Dendritic cell treated with granulocyte-macrophage colony-stimulating factor and Interleukin-4, amounts not matched to agents 40 ng/mL and 50 ng/mL, for 4 days (primary cell): ENCODE measurements around the gene ARHGAP32.

Experiments
- H3K27ac Mint-ChIP-seq: one replicate; pipeline ENCODE4 v1.8.0; 2022; ENCODE audit warnings: mild to moderate bottlenecking, mixed read lengths
- H3K27me3 Mint-ChIP-seq: one replicate; pipeline ENCODE4 v1.8.0; 2022; ENCODE audit warnings: mild to moderate bottlenecking, mixed read lengths
- H3K36me3 Mint-ChIP-seq: one replicate; pipeline ENCODE4 v1.8.0; 2022; ENCODE audit warnings: low read depth, mixed read lengths
- H3K4me1 Mint-ChIP-seq: one replicate; pipeline ENCODE4 v1.8.0; 2022; ENCODE audit warnings: low read depth, mixed read lengths
- H3K4me3 Mint-ChIP-seq: one replicate; pipeline ENCODE4 v1.8.0; 2022; ENCODE audit warnings: mild to moderate bottlenecking, moderate library complexity, mixed read lengths
- H3K9me3 Mint-ChIP-seq: one replicate; pipeline ENCODE4 v1.8.0; 2022; ENCODE audit warnings: mixed read lengths
- intact Hi-C: fragments of 100-400 bp; cut with micrococcal nuclease; formaldehyde crosslinking; loops from one replicate; pipeline ENCODE4 v1.15.0; 2022

Gene ARHGAP32

GRCh38 chr11:129061492-129062230, 130.5 kb downstream of the ARHGAP32 start:
- no peak overlapping the region for H3K4me3 Mint-ChIP-seq
- no peak overlapping the region for H3K27ac Mint-ChIP-seq
- intact Hi-C loops: no loop called here
- H3K9me3 Mint-ChIP-seq: no peaks in the 10 kb centered on the region
- no peaks in the 10 kb centered on the region for H3K27me3 Mint-ChIP-seq
- no peaks in the 10 kb centered on the region for H3K4me1 Mint-ChIP-seq
- H3K36me3 Mint-ChIP-seq: peaks cover 11% of the 10 kb centered on the region

- Mint-ChIP-seq H3K27ac (no peak overlapping the region), H3K4me3 (no peak overlapping the region), H3K36me3 (no peaks in the 10 kb centered on the region), H3K4me1 (no peaks in the 10 kb centered on the region), H3K27me3 (no peaks in the 10 kb centered on the region), H3K9me3 (no peaks in the 10 kb centered on the region)
- intact Hi-C loops: no loop called here
These were observed 135.2 kb downstream of the ARHGAP32 start for GRCh38 chr11:129056916-129057315.

- Mint-ChIP-seq H3K27me3 (no peaks in the 10 kb centered on the region), H3K9me3 (no peaks in the 10 kb centered on the region), H3K36me3 (no peaks in the 10 kb centered on the region), H3K4me1 (no peaks in the 10 kb centered on the region), H3K27ac (no peak overlapping the region), H3K4me3 (no peak overlapping the region)
- intact Hi-C loops: no loop called here
These were observed 136.9 kb downstream of the ARHGAP32 start for GRCh38 chr11:129055196-129055595.

- no peaks in the 10 kb centered on the region for H3K4me1 Mint-ChIP-seq
- no peak overlapping the region for H3K27ac Mint-ChIP-seq
- H3K27me3 Mint-ChIP-seq: no peaks in the 10 kb centered on the region
- no peak overlapping the region for H3K4me3 Mint-ChIP-seq
- H3K36me3 Mint-ChIP-seq: no peaks in the 10 kb centered on the region
- H3K9me3 Mint-ChIP-seq: no peaks in the 10 kb centered on the region
- intact Hi-C loops: no loop called here
These were observed 143.2 kb downstream of the ARHGAP32 start for GRCh38 chr11:129048911-129049310.

- no peaks in the 10 kb centered on the region for H3K4me1 Mint-ChIP-seq
- H3K27ac Mint-ChIP-seq: no peak overlapping the region
- H3K27me3 Mint-ChIP-seq: no peaks in the 10 kb centered on the region
- no peak overlapping the region for H3K4me3 Mint-ChIP-seq
- no peaks in the 10 kb centered on the region for H3K36me3 Mint-ChIP-seq
- no peaks in the 10 kb centered on the region for H3K9me3 Mint-ChIP-seq
- intact Hi-C loops: no loop called here
These were observed 147.0 kb downstream of the ARHGAP32 start for GRCh38 chr11:129045150-129045549.

- no peak overlapping the region for H3K27ac Mint-ChIP-seq
These were observed 149.6 kb downstream of the ARHGAP32 start for GRCh38 chr11:129042503-129042902.

GRCh38 chr11:129041611-129042018, 150.5 kb downstream of the ARHGAP32 start:
- Mint-ChIP-seq H3K27ac (no peak overlapping the region), H3K4me1 (no peaks in the 10 kb centered on the region), H3K27me3 (no peaks in the 10 kb centered on the region), H3K9me3 (no peaks in the 10 kb centered on the region), H3K4me3 (no peak overlapping the region), H3K36me3 (no peaks in the 10 kb centered on the region)
- intact Hi-C loops: no loop called here

More at GRCh38 chr11:129042503-129042902, 149.6 kb downstream of the ARHGAP32 start:
- H3K4me3 Mint-ChIP-seq: no peak overlapping the region
- no peaks in the 10 kb centered on the region for H3K36me3 Mint-ChIP-seq
- no peaks in the 10 kb centered on the region for H3K9me3 Mint-ChIP-seq
- H3K4me1 Mint-ChIP-seq: no peaks in the 10 kb centered on the region
- intact Hi-C loops: no loop called here
- H3K27me3 Mint-ChIP-seq: no peaks in the 10 kb centered on the region

- intact Hi-C loops: no loop called here
- no peaks in the 10 kb centered on the region for H3K4me1 Mint-ChIP-seq
- H3K36me3 Mint-ChIP-seq: no peaks in the 10 kb centered on the region
- no peaks in the 10 kb centered on the region for H3K27me3 Mint-ChIP-seq
- no peaks in the 10 kb centered on the region for H3K9me3 Mint-ChIP-seq
- H3K4me3 Mint-ChIP-seq: no peak overlapping the region
- H3K27ac Mint-ChIP-seq: no peak overlapping the region
These were observed 151.2 kb downstream of the ARHGAP32 start for GRCh38 chr11:129040934-129041333.

GRCh38 chr11:129035244-129035643, 156.9 kb downstream of the ARHGAP32 start:
- H3K9me3 Mint-ChIP-seq: peaks cover 9% of the 10 kb centered on the region
- intact Hi-C loops: no loop called here
- H3K4me1 Mint-ChIP-seq: no peaks in the 10 kb centered on the region
- H3K4me3 Mint-ChIP-seq: no peak overlapping the region
- H3K36me3 Mint-ChIP-seq: peaks cover 8% of the 10 kb centered on the region
- no peaks in the 10 kb centered on the region for H3K27me3 Mint-ChIP-seq
- no peak overlapping the region for H3K27ac Mint-ChIP-seq

GRCh38 chr11:129034001-129034400, 158.1 kb downstream of the ARHGAP32 start:
- Mint-ChIP-seq H3K4me1 (no peaks in the 10 kb centered on the region), H3K36me3 (peaks cover 8% of the 10 kb centered on the region), H3K27me3 (no peaks in the 10 kb centered on the region), H3K27ac (no peak overlapping the region), H3K9me3 (peaks cover 9% of the 10 kb centered on the region), H3K4me3 (no peak overlapping the region)
- intact Hi-C loops: no loop called here

- Mint-ChIP-seq H3K4me1 (no peaks in the 10 kb centered on the region), H3K27me3 (no peaks in the 10 kb centered on the region), H3K4me3 (no peak overlapping the region), H3K36me3 (no peaks in the 10 kb centered on the region), H3K27ac (no peak overlapping the region), H3K9me3 (no peaks in the 10 kb centered on the region)
- intact Hi-C loops: no loop called here
These were observed 168.0 kb downstream of the ARHGAP32 start for GRCh38 chr11:129023968-129024676.

- H3K4me1 Mint-ChIP-seq: no peaks in the 10 kb centered on the region
- no peak overlapping the region for H3K4me3 Mint-ChIP-seq
- no peaks in the 10 kb centered on the region for H3K36me3 Mint-ChIP-seq
- H3K27me3 Mint-ChIP-seq: no peaks in the 10 kb centered on the region
- H3K27ac Mint-ChIP-seq: no peak overlapping the region
- intact Hi-C loops: no loop called here
- H3K9me3 Mint-ChIP-seq: no peaks in the 10 kb centered on the region
These were observed 170.8 kb downstream of the ARHGAP32 start for GRCh38 chr11:129021295-129021694.

GRCh38 chr11:129018991-129019390, 173.1 kb downstream of the ARHGAP32 start:
- Mint-ChIP-seq H3K27me3 (no peaks in the 10 kb centered on the region), H3K4me3 (no peak overlapping the region), H3K4me1 (no peaks in the 10 kb centered on the region), H3K36me3 (no peaks in the 10 kb centered on the region), H3K27ac (no peak overlapping the region), H3K9me3 (no peaks in the 10 kb centered on the region)
- intact Hi-C loops: no loop called here

GRCh38 chr11:129018126-129018525, 174.0 kb downstream of the ARHGAP32 start:
- Mint-ChIP-seq H3K9me3 (no peaks in the 10 kb centered on the region), H3K4me3 (no peak overlapping the region), H3K4me1 (no peaks in the 10 kb centered on the region), H3K36me3 (no peaks in the 10 kb centered on the region), H3K27ac (no peak overlapping the region), H3K27me3 (no peaks in the 10 kb centered on the region)
- intact Hi-C loops: no loop called here
